ENCODE results near the gene ZDHHC8. TPM values are rescaled to one million over a fixed set of nuclear protein-coding genes. Genes with fewer than 3 reads are reported as not detected.

Gene ZDHHC8
- total and polyA plus RNA-seq, 10 of the 15 experiments (the other 5 are each of a cell fraction or from before 2014, with no cell fraction given): 0.03 to 46.3 (median 5.3) TPM

DNA sequence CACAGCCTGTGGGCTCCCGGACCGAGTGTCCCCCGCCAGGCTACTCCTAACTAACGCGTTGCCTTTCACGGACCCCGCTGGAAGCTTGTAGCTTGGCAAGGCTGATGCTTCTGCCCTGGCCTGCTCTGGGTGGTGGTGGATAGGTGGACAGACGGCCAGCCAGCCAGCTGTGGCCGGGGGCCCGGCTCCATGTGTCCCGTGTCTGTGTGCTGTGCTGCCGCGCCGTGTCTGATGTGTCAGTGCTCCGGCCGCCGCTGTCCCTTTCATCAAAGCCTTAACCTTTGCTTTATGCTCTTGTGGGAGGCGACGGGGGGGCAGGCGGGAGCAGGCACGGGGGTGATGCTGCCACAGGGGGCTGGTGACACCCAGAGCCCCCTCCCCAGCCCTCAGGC, 14.2 kb downstream of the ZDHHC8 start:
- H3K9ac ChIP-seq (ENCODE audit: control insufficient read depth, insufficient read depth, low read length): no peak overlapping the region
- no peaks in the 10 kb centered on the region for H4K20me1 ChIP-seq (ENCODE audit: control insufficient read depth, insufficient read depth)
- no peak for DNase-seq (ENCODE audit: low read depth, low spot score)
- CTCF ChIA-PET: no interaction called here
- no peaks in the 10 kb centered on the region for H3K36me3 ChIP-seq (ENCODE audit: control insufficient read depth in 2 of 2, insufficient read depth in 2 of 2, low read length in 1 of 2)
- no peaks in the 10 kb centered on the region for H3K27me3 ChIP-seq (replicated peaks in 1 of 2; ENCODE audit: control insufficient read depth in 2 of 2, insufficient read depth in 2 of 2, low read length in 1 of 2)
- SMC1A ChIA-PET (ENCODE audit: uncharacterized antibody, unreplicated experiment): no interaction called here
- no peaks in the 10 kb centered on the region for H3K79me2 ChIP-seq (ENCODE audit: control insufficient read depth, insufficient read depth, low read length)
- no peak for FAIRE-seq
- H3K9me3 ChIP-seq (replicated peaks; ENCODE audit: control insufficient read depth, insufficient read depth, low read length): no peaks in the 10 kb centered on the region
- intact Hi-C loops (cut with micrococcal nuclease; ENCODE audit: unreplicated experiment) (no loop called here), in situ Hi-C loops (cut with MboI) (no loop called here)
- ATAC-seq: no peak
- WGBS (ENCODE audit: insufficient coverage, insufficient replicate concordance, low lambda C conversion rate, missing lambda C conversion rate): 81% methylated on average over 21 of the region's 21 CpGs
- no peak overlapping the region for H3K4me3 ChIP-seq
- POLR2A ChIA-PET: no interaction called here
- BruUV-seq (replicated peaks): no TSS peak
- TF ChIP-seq SIX5 (IDR thresholded peaks at IDR 0.05; ENCODE audit: low read depth, low read length, severe bottlenecking) (no peak), SIN3A (IDR thresholded peaks at IDR 0.05; ENCODE audit: low read depth, low read length) (no peak), POLR2AphosphoS5 (IDR thresholded peaks at IDR 0.05; ENCODE audit: low read length) (no peak), TCF12 (IDR thresholded peaks at IDR 0.05; ENCODE audit: low read depth, low read length) (no peak), ASH2L (IDR thresholded peaks at IDR 0.05; ENCODE audit: borderline replicate concordance, low read depth) (no peak), SP1 (IDR thresholded peaks at IDR 0.05; ENCODE audit: low read depth, low read length) (no peak), TAF1 (IDR thresholded peaks at IDR 0.05; ENCODE audit: borderline replicate concordance, low read depth, low read length) (no peak), SUPT20H (IDR thresholded peaks at IDR 0.05; ENCODE audit: borderline replicate concordance, control insufficient read depth, low read depth, low read length) (no peak), BRCA1 (IDR thresholded peaks at IDR 0.05; ENCODE audit: low read depth, low read length) (no peak), NFIC (IDR thresholded peaks at IDR 0.05; ENCODE audit: low read depth, low read length) (no peak)
- TF ChIP-seq, protein P1, sequence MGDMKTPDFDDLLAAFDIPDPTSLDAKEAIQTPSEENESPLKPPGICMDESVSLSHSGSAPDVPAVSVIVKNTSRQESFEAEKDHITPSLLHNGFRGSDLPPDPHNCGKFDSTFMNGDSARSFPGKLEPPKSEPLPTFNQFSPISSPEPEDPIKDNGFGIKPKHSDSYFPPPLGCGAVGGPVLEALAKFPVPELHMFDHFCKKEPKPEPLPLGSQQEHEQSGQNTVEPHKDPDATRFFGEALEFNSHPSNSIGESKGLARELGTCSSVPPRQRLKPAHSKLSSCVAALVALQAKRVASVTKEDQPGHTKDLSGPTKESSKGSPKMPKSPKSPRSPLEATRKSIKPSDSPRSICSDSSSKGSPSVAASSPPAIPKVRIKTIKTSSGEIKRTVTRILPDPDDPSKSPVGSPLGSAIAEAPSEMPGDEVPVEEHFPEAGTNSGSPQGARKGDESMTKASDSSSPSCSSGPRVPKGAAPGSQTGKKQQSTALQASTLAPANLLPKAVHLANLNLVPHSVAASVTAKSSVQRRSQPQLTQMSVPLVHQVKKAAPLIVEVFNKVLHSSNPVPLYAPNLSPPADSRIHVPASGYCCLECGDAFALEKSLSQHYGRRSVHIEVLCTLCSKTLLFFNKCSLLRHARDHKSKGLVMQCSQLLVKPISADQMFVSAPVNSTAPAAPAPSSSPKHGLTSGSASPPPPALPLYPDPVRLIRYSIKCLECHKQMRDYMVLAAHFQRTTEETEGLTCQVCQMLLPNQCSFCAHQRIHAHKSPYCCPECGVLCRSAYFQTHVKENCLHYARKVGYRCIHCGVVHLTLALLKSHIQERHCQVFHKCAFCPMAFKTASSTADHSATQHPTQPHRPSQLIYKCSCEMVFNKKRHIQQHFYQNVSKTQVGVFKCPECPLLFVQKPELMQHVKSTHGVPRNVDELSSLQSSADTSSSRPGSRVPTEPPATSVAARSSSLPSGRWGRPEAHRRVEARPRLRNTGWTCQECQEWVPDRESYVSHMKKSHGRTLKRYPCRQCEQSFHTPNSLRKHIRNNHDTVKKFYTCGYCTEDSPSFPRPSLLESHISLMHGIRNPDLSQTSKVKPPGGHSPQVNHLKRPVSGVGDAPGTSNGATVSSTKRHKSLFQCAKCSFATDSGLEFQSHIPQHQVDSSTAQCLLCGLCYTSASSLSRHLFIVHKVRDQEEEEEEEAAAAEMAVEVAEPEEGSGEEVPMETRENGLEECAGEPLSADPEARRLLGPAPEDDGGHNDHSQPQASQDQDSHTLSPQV (IDR thresholded peaks at IDR 0.05): no peak
- TF ChIP-seq, protein P2, sequence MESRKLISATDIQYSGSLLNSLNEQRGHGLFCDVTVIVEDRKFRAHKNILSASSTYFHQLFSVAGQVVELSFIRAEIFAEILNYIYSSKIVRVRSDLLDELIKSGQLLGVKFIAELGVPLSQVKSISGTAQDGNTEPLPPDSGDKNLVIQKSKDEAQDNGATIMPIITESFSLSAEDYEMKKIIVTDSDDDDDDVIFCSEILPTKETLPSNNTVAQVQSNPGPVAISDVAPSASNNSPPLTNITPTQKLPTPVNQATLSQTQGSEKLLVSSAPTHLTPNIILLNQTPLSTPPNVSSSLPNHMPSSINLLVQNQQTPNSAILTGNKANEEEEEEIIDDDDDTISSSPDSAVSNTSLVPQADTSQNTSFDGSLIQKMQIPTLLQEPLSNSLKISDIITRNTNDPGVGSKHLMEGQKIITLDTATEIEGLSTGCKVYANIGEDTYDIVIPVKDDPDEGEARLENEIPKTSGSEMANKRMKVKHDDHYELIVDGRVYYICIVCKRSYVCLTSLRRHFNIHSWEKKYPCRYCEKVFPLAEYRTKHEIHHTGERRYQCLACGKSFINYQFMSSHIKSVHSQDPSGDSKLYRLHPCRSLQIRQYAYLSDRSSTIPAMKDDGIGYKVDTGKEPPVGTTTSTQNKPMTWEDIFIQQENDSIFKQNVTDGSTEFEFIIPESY (IDR thresholded peaks at IDR 0.05): no peak
- TF ChIP-seq, protein P3, sequence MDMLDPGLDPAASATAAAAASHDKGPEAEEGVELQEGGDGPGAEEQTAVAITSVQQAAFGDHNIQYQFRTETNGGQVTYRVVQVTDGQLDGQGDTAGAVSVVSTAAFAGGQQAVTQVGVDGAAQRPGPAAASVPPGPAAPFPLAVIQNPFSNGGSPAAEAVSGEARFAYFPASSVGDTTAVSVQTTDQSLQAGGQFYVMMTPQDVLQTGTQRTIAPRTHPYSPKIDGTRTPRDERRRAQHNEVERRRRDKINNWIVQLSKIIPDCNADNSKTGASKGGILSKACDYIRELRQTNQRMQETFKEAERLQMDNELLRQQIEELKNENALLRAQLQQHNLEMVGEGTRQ (IDR thresholded peaks at IDR 0.05; ENCODE audit: borderline replicate concordance, low read depth, low read length): no peak
- no peak overlapping the region for H3K4me2 ChIP-seq (ENCODE audit: control insufficient read depth, insufficient read depth)
- H2AFZ ChIP-seq (ENCODE audit: control insufficient read depth, low read depth, low read length): no peak overlapping the region
- H3K4me1 ChIP-seq (ENCODE audit: control insufficient read depth, insufficient read depth, low read length): peaks cover 4% of the 10 kb centered on the region; the same call in 1 of the 2 replicates
- no peak overlapping the region for H3K27ac ChIP-seq (ENCODE audit: control insufficient read depth, insufficient read depth)
- RAD21 ChIA-PET (ENCODE audit: unreplicated experiment): no interaction called here

Data from GM12878 (cell line).